NCI-H2171 treated with DMSO at 0.1 percent for 48 hours (cell line): ENCODE measurements around the gene VIT.

Experiments
- DNase-seq: peaks from one replicate; lab custom pipeline; 2025; lab: John Stamatoyannopoulos, UW

VIT gene

DNA sequence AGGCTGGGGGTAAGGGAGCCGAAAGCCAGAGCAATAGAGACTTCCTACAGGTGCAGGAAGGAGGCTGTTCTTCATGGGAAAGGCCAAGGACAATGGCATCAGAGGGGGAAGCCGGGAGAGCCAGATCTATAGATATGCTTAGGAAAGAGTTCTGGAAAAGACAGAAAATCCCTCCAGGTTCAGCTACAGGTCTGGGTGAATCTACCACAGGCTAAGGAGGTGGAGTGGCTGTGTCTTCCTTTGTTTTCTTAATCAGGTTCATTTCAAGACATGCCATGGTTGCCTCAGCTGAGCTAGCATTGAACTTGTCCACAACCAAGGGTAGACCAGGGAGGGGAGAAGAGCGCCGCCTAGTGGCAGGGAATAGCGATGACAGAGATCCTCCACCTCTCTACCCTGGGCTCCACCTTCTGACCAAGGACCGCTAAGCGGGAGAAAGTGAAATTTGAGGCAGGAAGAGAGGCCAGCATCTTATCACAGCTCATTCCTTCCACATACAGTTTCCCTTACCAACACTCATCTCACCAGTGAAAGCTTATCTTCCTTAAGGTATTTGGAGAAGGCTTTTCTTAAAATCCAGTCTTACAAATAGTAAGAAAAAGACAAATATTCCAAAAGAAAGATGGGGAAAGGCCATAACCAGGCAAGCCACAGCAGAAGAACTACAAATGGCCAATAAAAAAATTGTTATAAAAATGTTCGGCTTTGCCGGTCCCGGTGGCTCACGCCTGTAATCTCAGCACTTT, 74.2 kb downstream of the VIT start:
- DNase-seq: peak; percentile 3

DNA sequence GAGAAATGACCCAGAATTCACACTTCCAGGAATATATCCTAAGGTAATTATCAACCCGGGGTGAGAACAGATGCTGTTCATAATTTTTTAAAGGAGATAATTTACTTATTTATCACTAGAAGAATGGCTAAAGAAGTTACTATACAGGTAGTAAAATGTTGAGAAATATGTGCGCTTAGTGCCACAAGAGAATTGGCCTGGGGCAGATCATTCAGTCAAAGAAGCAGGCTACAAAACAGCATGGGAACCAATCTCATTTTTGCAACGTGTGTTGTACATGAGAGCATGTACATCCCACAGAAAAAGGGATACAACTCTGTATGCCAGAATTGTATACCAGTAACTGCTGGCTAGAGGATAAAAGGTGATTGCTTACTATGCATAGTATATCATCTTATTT, 75.2 kb downstream of the VIT start:
- no peak for DNase-seq

DNA sequence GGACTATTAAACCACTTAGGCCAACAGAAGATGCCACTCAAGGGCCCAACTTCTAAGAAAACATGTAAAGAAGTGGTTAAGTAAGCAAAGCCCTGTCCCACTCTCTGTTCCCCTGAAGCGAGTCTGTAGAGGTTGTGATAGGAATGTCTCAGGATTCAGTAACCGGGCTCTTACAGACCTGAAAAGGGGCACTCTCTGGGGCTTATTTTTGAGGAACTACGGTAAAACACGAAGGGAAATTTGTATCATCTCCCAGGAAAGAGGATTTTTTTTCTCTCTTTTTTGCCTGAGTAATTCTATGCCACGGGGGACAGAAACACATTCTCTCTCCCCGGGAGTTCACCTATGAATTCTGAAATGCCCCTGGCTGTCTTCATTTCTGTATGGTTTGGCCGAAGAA, 77.4 kb downstream of the VIT start:
- no peak for DNase-seq

DNA sequence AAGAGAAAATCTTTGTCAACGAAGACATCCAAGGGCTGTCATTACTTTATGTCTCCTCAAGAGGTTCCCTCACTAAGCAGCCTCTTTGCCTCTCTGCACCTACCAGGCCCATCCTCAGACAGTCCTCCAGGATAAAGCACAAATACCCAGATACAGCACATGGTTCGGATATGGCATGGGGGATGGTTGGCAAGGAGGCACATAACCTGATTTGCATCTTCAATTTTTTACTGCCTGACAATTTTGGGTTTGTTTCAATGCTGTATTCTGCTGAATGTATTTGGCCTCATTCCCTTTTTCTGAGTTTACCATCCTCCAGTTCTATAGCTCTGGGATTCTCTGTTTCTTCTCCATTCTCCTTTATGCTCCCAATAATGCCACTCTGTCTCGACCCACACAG, 78.8 kb downstream of the VIT start:
- no peak for DNase-seq

DNA sequence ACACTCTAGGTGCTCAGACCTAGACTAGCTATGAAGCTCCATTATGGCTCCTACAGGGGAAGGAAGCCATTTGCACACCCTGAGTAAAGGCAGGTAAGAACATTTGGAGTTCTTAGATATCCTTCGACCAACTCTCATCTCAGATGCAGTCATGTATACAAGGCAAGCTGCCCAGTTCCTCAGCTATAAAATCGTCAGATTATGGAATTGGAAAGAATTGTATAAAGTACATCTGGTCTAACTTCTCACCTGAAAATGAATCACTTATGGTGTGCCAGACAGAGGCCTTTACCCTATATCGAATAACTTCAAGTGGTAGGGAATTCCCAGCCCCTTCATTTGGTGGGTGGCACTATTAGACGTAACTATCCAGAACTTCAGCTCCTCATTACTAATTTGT, 79.3 kb downstream of the VIT start:
- DNase-seq: no peak

DNA sequence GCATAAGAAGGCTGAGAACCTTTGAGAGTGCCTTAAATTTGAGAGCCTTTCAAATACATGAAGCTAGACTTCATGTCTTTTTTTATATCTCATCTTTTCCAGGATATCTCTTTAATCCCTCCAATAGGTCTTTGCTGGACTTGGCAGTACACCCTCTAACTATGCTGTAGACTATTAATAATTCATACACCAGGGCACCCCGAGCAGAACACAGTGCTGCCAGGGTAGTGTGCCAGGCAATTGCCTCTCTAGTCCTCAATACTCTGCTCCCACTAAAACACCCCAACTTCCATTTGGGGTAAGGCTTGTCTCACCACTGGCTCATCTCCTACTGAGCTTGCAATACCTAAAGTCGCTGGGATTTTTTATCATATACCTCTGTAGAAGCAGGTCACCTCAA, 80.8 kb downstream of the VIT start:
- no peak for DNase-seq

DNA sequence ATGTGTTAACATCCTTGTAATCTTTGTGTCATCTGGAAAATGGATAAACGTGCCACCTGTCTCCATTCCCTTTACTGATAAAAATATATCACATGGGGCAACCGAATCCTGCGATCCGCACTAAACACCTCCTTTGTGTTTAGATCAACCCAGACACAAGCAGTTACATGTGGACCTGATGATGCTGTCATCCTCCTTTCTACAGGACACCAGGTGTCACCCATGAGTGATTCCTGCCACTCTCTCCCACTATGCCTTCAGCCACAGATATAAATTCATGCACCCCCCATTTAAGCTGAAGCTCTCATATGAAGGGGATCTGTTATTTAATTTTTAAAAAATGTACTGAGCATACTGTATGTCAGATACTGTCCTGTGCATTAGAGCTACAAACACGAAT, 81.3 kb downstream of the VIT start:
- DNase-seq: no peak

DNA sequence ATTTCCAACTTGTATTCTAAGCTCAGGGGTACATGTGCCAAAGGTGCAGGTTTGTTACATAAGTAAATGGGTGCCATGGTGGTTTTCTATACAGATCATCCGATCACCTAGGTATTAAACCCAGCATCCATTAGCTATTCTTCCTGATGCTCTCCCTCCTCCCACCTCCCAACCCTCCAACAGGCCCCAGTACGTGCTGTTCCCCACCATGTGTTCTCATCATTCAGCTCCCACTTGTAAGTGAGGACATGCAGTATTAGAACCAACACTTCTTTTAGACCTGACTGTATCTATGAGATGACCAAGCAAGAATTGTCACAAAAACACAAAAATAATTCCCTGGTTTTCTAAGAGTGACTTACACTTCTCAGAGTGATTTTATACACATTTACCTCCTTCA, 83.0 kb downstream of the VIT start:
- no peak for DNase-seq

DNA sequence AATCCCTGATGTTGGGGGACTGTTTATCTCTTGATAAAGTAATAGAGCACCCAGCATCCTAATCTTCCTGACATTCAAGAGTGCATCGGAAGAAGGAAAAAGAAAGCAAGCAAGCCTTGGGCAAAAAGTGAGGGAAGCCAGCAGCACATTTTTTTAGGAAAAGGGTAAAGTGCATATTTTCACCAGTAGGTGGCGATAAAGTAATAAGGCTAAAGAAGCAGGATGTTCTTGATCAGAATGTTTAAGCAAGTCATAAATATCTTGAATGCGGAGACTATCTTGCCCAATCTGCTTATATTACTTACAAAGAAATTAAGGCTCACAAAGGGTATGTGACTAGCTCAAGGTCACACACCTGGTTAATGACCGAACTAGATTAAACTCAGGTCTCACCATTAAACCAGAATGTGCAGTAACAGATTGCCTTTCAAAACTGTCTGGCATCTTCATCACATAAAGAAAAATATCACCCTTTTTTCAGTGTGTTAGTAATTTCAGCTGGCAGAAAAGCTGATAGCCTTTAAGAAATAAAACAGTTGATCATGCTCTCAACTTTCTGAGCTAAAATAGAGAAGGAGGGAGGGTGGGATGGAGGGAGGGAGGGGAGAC, 83.8 kb downstream of the VIT start:
- peak; percentile 63 for DNase-seq

DNA sequence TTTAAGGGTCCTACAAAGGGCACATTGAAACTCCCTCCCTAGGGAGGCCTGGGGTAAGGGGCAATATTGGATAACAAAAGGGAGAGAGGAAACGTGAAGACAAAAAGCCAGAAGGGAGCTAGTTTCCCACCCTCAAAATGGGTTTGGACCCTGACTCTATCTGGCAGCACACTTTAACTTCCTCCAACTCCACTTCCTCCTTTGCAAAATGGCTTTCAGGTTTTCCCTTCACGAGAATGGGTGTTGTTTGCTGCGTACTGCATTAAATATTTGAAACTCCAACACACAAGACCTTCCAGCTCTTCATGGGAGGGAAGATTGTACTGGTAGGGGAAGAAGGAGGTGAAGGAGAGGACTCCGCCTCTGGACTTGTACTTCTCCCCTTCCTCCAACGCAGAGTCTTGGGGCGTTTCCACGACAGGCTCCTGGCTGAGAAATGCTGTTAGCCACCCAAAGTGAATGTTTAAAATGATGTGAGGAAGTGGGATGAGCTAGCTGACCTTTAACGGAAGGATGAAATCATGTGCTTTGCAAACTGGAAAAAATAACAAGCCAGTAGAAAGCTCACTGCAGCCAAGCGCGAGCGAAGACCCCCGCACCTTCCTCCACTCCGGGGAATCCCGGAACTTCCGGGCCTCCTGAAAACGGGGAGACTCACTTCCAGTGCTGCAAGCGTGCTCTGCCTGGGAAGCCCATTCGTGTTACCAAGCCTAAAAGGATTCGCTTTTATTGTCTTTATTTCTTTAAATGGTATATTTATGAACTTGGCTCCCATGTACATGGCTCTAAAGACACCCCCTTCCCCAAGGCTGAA, 85.6 kb downstream of the VIT start:
- DNase-seq: no peak

DNA sequence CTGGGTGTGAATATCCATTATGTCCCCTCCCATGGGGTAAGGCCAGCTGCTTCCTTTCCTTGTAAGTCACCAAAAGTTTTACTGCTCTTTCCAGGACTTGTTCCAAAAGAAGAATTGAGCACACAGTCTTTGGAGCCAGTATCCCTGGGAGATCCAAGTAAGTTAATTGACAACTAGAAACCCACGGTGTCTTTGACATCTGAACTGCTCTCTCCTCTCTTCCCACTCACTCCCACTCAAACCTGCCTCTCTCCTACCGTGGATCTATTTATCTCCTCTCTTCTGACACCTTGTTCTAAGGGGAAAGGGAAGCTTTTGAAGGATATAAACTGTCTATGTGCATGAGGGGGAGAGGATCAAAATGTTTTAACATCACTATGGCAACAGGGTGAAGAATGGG, 86.7 kb downstream of the VIT start:
- no peak for DNase-seq

DNA sequence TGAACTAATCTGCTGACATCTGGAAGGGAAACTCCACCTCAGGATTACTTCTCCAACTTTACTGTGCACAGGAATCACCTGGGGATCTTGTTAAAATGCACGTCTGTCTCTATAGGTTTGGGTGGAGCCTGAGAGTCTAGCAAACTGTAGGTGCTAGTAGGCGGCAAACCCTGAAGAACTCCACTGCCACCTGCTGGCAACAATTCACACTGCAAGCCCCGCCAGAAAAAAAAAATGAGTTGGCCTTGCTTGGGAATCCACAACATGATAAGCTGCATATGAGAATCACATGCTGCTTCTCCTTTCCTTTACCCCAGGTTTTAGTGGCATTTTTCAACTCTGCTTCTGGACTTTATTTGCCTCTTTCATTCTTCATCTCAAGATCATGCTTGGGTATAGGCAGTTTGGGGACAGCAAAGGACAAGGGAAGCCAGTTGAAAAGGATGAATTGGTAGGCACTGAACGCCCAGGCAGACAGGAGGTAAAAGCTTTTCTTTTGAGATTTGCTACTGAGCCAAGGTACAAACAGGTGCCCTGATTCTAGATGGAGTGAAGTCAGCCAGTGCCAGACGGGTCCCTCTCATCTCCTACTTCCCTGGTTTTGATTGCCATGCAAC, 88.8 kb downstream of the VIT start:
- peak; percentile 53 for DNase-seq

DNA sequence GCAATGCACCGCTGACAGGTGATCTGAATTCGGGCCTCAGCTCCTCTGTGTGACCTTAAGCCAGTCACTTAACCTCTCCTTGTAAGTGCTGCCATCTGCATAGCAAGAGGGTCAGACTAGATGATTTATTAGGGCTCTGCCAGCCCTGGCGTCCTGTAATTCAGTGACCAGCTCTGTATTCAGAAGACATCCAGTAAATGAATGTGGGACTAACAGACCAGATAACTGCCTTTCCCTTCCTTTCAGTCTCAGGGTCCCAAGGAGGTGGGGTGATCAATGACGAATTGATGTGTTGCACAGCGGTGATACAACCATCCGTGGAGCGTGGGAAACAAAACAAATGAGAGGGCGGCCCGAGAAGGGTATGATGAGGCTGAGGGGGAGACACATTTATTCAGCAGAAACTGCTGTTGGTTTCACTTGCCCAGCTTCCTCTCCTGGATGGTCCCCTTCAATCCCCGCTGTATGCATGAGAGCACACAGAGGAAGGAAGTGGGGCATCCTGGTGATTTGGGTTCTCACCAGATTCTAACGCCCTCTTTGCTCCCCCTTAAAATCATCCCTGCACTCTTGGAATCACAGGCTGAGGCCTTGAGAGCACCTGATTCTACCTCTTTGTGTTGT, 92.8 kb downstream of the VIT start:
- DNase-seq: no peak

DNA sequence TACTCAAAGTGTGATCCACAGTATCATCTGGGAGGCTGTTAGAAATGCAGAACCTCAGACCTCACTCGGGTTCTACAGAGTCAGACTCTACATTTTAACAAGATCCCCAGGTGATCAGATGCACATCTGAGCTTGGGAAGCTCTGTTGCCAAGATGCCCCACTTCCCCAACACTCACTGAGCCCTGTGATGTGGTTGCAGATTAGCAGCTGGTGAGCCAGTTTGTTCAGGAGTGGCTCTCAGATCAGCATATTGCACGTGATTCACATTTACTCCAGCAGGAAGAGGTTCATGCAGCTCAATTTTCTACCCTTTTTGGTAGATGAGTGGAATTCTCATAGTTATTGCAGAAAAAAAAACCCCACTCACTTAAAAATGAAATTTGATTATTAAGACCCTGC, 96.4 kb downstream of the VIT start:
- peak; percentile 39 for DNase-seq

DNA sequence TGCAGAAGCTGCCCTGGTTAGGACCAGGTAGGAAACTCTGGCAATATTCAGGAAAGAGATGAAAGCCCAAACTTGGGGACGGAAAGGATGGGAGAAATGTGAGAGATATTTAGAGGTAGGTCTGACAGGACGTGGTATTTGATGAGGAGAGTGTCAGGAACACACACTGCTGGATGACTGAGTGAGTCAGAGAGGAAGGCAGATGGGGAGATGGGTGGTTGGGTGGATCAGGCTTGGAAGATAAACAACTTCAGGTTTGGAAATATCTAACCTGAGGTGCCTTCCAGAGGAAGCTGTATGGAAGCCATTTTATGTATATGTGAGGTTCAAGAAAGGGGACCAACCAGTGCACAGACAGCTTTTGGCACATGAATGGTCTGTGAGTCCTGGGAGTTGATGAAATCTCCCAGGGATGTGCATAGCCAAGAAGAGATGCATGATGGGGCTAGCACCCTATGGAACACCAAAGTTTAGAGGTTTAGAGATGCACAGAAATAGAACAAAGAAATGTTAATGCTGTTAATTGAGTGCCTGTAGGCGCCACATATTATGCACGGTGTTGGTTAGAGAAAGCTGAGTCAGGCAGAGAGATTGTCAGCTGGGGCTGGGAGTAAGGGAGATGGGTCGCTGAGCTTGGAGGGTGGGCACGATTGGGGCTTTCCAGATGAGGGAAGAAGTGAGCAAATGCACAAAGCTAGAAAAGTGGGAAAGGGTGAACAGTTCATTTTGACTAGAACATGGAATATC, 101.0 kb downstream of the VIT start:
- DNase-seq: no peak

DNA sequence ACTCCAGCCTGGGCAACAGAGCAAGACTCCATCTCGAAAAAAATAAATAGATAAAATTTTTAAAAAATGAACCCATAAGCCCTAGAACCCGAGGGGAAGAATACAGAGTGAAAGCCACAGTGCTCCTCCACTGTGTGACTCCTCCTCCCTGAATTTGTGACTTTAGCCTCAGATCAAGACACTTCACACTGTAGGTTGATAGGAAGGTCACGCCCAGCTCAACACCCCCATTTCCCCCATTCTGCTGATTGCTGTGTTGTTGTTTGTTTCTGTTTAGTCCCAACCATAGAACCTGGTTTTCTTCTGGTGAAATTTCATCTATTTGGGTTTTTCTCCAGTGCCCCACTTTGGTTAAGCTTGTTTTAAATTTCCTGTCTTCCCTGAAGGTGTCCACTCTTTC, 102.2 kb downstream of the VIT start:
- no peak for DNase-seq

DNA sequence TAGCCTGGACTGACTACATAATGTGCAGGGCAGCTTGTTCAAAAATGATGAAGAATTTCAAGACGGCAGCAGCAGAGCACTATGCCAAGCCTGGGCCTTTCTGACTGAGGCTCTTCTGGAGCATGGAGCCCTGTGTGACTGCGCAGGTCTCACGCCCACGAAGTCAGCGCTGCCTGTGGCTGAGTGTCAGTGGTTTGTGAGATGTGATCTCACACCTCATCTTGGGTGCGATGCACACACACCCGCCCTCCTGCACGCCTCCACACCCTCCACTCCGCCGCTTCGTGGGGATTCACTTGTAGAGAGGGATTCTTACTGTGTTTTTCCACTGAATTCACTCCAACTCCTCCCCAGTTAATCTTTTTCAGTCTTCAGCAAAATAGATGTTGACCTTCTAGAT, 103.9 kb downstream of the VIT start:
- no peak for DNase-seq

DNA sequence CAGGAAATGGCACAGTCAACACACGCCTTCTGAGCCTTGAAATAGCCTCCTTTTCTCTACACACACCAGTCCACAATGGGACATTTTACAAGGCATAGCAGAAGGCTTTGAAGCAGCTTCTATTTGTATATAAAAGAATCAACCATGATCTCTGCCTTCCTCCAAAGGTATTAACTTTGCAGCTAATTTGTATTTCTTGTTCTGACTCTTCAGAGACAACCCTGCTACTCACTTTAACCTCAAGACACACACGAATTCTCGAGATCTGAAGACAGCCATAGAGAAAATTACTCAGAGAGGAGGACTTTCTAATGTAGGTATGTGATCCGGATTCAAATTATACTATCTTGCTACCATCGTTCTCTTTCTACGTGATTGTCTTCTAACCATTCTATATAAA, 104.6 kb downstream of the VIT start:
- DNase-seq: no peak

DNA sequence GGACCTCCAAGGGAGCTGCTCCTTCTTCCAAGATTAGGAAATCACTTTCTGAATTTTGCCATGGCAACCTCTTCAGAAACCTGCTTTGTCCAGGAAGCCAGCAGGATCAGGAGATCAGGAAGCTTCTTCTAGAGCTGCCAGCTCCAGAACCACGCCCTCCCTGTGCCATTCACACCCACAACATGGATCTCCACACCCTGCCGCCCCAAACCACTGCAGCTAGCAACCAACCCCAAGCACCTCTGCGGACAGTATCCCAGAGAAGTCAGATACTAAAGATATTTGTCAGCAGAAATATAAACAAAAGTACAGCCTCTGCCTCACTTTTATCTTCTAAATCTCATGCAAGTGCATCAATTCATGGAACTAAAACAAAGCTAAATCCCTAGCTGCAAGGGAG, 106.4 kb downstream of the VIT start:
- no peak for DNase-seq

DNA sequence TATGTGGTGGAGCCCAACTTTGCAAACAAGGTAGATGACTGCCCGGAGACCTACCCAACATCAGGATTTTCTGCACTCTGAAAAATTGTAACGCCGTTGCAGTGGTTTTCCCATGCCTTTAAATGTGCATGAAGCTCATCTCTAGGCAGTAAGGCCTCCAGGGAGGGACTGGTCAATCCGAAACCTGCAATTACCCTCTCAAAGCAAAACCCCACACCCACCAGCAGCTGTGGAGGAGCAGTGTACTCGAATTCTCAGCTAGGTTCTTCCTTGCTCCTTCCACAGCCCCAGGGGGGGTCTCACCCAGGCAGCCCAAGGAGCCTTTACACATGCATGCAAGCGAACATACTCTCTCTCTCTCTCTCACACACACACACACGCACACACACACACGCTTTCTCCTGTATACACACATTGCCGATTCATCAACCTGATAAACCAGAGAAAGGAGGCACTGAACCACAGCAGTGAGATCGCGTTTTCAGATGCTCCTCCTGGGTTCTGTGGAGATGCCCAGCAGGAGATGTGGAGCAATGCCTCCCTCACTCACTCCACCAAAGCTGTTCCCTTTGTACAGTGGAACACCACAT, 109.2 kb downstream of the VIT start:
- DNase-seq: no peak

DNA sequence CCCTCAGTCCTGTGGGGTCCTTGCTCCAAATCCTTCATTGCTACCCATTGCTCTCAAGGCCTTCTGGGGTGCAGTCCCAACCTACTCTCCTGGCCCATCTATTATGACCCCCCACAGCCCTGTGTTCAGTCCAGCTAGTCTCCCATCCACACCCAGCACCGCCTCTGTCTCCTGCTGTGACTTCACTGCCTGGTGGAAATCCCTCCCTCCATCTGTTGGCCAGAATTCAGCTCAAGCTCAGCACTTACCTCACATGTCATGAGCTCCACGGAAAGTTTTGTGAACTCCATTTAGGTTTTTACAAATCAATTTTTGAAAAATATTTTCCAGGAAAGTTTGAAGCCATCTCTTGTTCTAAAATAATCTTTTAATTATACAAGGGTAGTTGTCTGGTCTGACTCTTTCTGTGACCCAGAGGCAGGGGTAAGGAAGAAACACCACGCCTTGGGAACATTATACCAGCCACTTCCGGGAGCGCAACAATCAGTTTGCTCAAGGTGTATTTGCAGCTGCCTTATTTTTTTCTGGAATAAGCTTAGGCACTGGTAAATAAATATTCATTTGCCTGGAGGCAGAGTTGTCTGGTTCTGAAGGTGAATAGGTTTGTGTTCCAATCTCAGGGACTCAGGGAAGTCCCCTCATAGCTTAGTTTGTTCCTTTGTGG, 110.8 kb downstream of the VIT start:
- DNase-seq: no peak
